ENCODE results near the gene DBNL.

Gene DBNL

GRCh38 chr7:44104860-44105771 is 60.6 kb downstream of the DBNL start:
- H3K27me3 ChIP-seq (replicated peaks; ENCODE audit: control insufficient read depth, insufficient read depth, low read length): peaks cover 4% of the 10 kb centered on the region
- no peak overlapping the region for H3K4me3 ChIP-seq (replicated peaks; ENCODE audit: low read depth, low read length)
- no peak for DNase-seq (ENCODE audit: extremely low read depth, insufficient read length)
- H3K36me3 ChIP-seq (ENCODE audit: control insufficient read depth, insufficient read depth, low read length): no peaks in the 10 kb centered on the region
- no peak for TF ChIP-seq CTCF (IDR thresholded peaks at IDR 0.05; ENCODE audit: insufficient read depth, low read length, poor library complexity, severe bottlenecking)

GRCh38 chr7:44105832-44106231 is 61.3 kb downstream of the DBNL start:
- no peak for DNase-seq (ENCODE audit: extremely low read depth, insufficient read length)
- no peak overlapping the region for H3K4me3 ChIP-seq (replicated peaks; ENCODE audit: low read depth, low read length)

DNA sequence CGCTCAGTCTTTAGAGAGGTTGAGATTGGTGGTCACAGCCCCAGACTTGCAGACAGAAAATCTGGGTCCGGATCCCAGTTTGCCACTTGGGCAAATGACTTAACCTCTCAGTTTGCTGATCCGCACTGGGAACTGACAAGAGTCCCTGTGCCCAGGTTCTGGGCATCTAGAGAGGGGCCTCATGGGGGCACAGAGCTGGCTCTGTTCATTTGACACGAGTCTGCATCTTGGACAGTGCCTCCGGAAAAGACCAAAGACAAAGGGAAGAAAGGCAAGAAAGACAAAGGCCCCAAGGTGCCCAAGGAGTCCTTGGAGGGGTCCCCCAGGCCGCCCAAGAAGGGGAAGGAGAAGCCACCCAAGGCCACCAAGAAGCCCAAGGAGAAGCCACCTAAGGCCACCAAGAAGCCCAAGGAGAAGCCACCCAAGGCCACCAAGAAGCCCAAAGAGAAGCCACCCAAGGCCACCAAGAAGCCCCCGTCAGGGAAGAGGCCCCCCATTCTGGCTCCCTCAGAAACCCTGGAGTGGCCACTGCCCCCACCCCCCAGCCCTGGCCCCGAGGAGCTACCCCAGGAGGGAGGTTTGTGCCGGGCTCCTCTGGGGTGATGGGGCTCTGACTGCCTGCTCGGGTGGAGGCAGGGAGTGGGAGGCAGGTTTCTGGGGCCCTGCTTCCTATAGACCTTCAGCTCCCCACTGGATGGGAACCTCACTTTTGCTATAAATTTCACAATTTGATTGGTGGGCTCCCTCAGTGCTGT is 62.0 kb downstream of the DBNL start:
- Histone ChIP-seq H3K4me3 (replicated peaks; ENCODE audit: low read depth, low read length) (no peak overlapping the region), H3K36me3 (ENCODE audit: control insufficient read depth, insufficient read depth, low read length) (no peaks in the 10 kb centered on the region), H3K27me3 (replicated peaks; ENCODE audit: control insufficient read depth, insufficient read depth, low read length) (peaks cover 4% of the 10 kb centered on the region)
- no peak for TF ChIP-seq CTCF (IDR thresholded peaks at IDR 0.05; ENCODE audit: insufficient read depth, low read length, poor library complexity, severe bottlenecking)
- DNase-seq (ENCODE audit: extremely low read depth, insufficient read length): no peak

More at GRCh38 chr7:44105832-44106231, 61.3 kb downstream of the DBNL start:
- no peaks in the 10 kb centered on the region for H3K36me3 ChIP-seq (ENCODE audit: control insufficient read depth, insufficient read depth, low read length)
- peaks cover 4% of the 10 kb centered on the region for H3K27me3 ChIP-seq (replicated peaks; ENCODE audit: control insufficient read depth, insufficient read depth, low read length)
- TF ChIP-seq CTCF (IDR thresholded peaks at IDR 0.05; ENCODE audit: insufficient read depth, low read length, poor library complexity, severe bottlenecking): no peak

- no peak for TF ChIP-seq CTCF (IDR thresholded peaks at IDR 0.05; ENCODE audit: insufficient read depth, low read length, poor library complexity, severe bottlenecking)
- no peak overlapping the region for H3K4me3 ChIP-seq (replicated peaks; ENCODE audit: low read depth, low read length)
- no peaks in the 10 kb centered on the region for H3K36me3 ChIP-seq (ENCODE audit: control insufficient read depth, insufficient read depth, low read length)
Observed at GRCh38 chr7:44107116-44107960, 62.8 kb downstream of the DBNL start.

GRCh38 chr7:44107961-44108767 is 63.7 kb downstream of the DBNL start:
- no peak for TF ChIP-seq CTCF (IDR thresholded peaks at IDR 0.05; ENCODE audit: insufficient read depth, low read length, poor library complexity, severe bottlenecking)
- Histone ChIP-seq H3K4me3 (replicated peaks; ENCODE audit: low read depth, low read length) (no peak overlapping the region), H3K36me3 (ENCODE audit: control insufficient read depth, insufficient read depth, low read length) (no peaks in the 10 kb centered on the region), H3K27me3 (replicated peaks; ENCODE audit: control insufficient read depth, insufficient read depth, low read length) (peaks cover 2% of the 10 kb centered on the region)
- no peak for DNase-seq (ENCODE audit: extremely low read depth, insufficient read length)

More at GRCh38 chr7:44107116-44107960, 62.8 kb downstream of the DBNL start:
- H3K27me3 ChIP-seq (replicated peaks; ENCODE audit: control insufficient read depth, insufficient read depth, low read length): peaks cover 4% of the 10 kb centered on the region
- DNase-seq (ENCODE audit: extremely low read depth, insufficient read length): no peak

All from GM06990 (cell line).